Astrocyte of the cerebellum (primary cell): ENCODE data around the gene IFT25.

ENCODE experiments used
- DNase-seq: peaks from one replicate; pipeline ENCODE4 v3.0.0-alpha.2; 2011; ENCODE audit warnings: low read depth
- H3K4me3 ChIP-seq: 2 replicates; pipeline ENCODE4 v1.5.1; 2011; ENCODE audit warnings: mild to moderate bottlenecking, low read depth, low read length, moderate library complexity
- in situ Hi-C: cut with HindIII; loops from 2 replicates; pipeline ENCODE4 v1.10.0; 2017; ENCODE audit warnings: low sequenced_read_pairs
- TF ChIP-seq, protein P1 (sequence below): IDR thresholded peaks from 2 replicates; pipeline ENCODE4 v1.5.1; 2012; ENCODE audit warnings: low read length, low read depth, moderate library complexity, mild to moderate bottlenecking; ENCODE audit errors: missing control alignments

The IFT25 gene

DNA sequence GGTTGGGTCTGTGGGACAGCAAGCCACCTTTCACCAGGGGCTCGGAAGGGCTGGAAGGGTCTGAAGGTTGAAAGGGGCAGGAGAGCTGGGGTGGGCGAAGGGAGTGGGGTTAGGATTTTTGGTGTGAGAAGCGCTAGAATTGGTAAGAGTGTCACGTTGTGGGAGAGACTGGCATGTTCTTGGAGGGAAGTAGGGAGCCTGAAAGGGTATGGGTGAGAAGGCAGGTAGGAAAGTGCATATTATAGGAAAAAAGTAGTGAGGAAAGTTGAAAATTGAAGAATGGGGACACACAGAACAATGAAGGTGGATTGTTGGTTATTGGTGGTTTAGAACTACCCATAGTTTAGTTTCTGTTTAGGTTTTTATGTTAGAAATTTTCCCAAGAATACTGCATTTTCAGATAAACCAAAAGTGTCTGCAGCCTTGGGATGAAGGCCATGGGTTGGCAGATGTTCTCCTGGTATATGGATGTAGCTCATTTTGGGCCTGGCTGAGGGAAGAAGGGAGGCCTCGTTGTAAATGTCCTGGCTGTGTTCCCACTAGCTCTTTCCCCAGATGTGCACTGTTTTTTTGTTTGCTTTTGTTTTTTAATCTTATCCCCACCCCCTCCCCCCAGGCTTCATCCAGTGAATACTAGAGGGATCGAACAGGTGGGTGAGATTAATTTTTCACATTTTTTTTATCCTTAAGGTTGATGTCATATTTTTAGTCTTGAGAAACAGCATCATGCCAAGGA lies 1.8 kb upstream of the IFT25 start:
- TF ChIP-seq, protein P1, sequence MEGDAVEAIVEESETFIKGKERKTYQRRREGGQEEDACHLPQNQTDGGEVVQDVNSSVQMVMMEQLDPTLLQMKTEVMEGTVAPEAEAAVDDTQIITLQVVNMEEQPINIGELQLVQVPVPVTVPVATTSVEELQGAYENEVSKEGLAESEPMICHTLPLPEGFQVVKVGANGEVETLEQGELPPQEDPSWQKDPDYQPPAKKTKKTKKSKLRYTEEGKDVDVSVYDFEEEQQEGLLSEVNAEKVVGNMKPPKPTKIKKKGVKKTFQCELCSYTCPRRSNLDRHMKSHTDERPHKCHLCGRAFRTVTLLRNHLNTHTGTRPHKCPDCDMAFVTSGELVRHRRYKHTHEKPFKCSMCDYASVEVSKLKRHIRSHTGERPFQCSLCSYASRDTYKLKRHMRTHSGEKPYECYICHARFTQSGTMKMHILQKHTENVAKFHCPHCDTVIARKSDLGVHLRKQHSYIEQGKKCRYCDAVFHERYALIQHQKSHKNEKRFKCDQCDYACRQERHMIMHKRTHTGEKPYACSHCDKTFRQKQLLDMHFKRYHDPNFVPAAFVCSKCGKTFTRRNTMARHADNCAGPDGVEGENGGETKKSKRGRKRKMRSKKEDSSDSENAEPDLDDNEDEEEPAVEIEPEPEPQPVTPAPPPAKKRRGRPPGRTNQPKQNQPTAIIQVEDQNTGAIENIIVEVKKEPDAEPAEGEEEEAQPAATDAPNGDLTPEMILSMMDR: no peak
- in situ Hi-C loops: no loop called here
- no peak for DNase-seq
- H3K4me3 ChIP-seq: peak overlapping the region; percentile 88

DNA sequence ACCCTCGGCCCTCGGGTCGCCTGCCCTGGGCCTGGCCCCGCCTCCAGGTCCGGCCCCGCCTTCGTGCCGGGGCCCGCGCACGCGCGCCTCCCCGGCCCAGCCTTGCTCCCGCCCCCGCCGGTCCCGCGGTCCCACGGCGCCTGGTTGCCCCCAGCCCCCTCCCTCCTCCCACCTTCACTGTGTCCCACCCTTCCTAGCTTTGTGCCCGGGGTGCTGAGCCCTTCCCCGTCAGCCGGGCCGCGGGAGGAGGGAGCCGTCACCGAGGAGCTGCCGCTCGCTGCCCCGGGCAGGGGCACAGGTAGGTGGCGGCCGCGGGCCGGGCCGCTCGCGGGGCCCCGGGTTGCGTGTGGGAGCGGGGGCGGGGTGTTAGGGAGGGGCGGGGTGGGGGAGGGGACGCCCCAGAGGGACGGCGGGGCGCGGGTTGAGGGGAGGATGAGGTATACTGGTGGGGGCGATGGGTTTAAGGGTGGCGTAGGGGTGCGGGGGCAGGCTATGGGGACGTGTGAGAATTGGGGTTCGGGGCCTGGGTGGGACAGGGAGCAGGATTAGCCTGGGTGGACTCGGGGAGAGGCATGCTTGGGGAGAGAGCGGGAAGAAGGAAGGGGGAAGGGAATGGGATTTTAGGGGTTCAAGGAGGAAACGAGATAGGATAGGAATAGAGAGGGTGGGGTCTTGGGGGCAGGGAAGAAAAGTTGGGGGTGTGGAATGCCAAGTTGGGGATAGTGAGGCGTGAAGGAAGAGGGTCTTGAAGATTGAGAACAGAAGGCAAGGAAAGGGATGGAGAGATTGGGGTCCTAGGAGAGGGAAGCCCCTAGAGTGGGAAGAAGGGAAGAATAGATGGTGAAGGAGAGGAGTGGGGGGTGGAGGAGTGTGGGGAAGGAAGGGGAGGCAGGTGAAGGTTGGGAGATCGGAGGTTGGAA lies 1.0 kb upstream of the IFT25 start, which contains the start of gene LRRC42:
Gene LRRC42, plus strand, starts transcription at position 99 of the 920 bp plus-strand sequence. CDS start 5,650 bp downstream, outside the sequence.
- in situ Hi-C loops: no loop called here
- DNase-seq: no peak
- H3K4me3 ChIP-seq: peak within 1 kb of the TSS; percentile 88
- TF ChIP-seq, protein P1: peak; percentile 24

DNA sequence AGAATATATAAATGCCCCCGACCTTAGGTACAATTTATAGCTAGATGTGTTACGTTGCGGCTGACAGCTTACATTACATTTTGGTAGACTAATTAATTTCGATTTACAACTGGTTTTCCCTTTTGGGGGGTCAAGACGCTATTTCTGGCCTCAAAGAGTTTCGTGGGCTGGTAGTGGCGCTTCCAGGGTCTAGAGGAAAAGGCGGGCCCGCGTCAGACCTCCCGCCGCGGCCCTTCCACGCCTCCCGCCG lies 391 bp downstream of the IFT25 start:
- no peak for DNase-seq
- in situ Hi-C loops: no loop called here
- TF ChIP-seq, protein P1: no peak

DNA sequence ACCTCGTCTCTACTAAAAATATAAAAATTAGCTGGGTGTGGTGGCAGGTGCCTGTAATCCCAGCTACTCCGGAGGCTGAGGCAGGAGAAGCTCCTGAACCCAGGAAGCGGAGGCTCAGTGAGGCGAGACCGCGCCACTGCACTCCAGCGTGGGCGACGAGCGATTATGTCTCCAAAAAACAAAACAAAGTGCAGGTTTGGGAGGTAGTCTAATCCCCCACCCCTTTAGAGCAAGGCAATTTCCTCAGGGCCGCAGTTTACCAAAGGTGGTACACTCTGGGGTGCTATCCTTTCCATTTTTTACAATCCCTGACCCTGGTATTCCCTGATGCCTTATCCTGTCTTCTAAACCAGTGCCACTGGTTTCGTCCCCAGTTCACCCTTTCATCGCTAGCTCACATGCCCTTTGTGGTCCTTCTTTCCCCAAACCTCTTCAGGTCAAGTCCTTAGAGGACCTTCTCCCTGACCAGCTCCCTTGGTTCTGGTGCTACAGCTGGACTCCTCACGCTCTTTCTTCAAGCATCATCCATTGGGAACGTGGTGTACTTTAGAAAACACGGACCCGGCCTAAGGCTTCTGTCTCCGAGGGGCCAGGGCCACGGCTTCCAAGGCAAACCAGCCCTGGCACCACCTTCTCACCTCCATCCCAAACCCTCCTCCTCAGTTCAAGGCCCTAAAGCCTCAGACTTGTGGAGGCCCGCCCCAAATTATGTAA lies 873 bp downstream of the IFT25 start:
- H3K4me3 ChIP-seq: peak overlapping the region; percentile 88
- TF ChIP-seq, protein P1: no peak
- in situ Hi-C loops: no loop called here
- DNase-seq: no peak

More for the DNA sequence above, 391 bp downstream of the IFT25 start:
- H3K4me3 ChIP-seq: peak overlapping the region; percentile 88

DNA sequence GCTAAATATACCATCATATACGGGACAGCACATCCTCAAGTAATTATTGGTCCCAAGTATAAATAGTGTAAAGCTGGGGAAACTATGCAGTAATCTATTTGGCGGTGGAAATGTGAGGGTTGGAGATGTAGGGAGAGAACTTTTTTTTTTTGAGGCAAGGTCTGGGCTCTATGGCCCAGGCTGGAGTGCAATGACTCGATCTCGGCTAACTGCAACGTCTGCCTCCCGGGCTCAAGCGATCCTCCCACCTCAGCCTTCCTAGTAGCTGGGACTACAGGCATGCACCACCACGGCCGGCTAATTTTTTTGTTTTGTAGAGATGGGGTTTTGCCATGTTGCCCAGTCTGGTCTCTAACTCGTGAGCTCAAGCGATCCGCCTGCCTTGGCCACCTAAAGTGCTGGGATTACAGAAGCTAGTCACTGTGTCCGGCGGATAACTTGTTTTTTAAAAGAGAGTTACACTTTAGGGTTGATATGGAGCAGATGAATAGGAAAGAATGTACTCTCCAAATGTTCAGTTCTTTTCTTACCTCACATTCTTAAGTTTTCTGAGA lies 1.9 kb downstream of the IFT25 start:
- no peak for DNase-seq
- H3K4me3 ChIP-seq: no peak overlapping the region
- in situ Hi-C loops: no loop called here
- TF ChIP-seq, protein P1: no peak

DNA sequence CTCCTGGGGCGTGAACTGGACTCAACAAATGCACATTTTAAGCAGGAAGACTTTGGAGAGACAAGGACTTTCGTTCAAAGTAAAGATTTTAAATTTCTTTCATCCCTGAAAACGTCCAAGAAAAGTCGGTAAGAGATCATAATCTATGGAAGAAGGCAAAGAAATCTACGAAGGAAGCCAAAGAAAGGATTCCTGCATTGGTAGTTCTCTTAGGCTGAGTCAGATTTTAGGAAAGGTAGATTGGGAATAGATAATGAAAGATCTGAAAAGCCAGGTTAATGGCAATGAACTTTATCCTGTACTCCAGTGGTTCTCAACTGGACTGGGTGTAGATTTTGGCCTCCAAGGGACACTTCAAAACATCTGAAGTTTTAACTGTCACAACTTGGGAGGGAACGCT lies 2.4 kb downstream of the IFT25 start:
- in situ Hi-C loops: no loop called here
- H3K4me3 ChIP-seq: no peak overlapping the region
- TF ChIP-seq, protein P1: no peak
- DNase-seq: no peak
